K562 (cell line): ENCODE data around the gene SCGB1D4. TPM values are rescaled to one million over a fixed set of nuclear protein-coding genes. Genes with fewer than 3 reads are reported as not detected.

Source experiments
- BHLHE40 ChIP-seq: IDR thresholded peaks from 2 replicates; pipeline ENCODE4 v1.6.1; 2011; ENCODE audit warnings: low read length, improper control_type of control experiment
- DEAF1 ChIP-seq: fragments of 450-650 bp; formaldehyde crosslinking; IDR thresholded peaks from 2 replicates; pipeline ENCODE4 v1.4.0; 2020; ENCODE audit warnings: mild to moderate bottlenecking, moderate library complexity
- ELF2 ChIP-seq: fragments of 250-450 bp; sonication (Bioruptor Pico); IDR thresholded peaks from 2 replicates; pipeline ENCODE4 v1.5.0; 2021; ENCODE audit warnings: mild to moderate bottlenecking
- FOXK2 ChIP-seq, 2 experiments: fragments of 450-650 bp; IDR thresholded peaks in 1 of 2; conservative IDR thresholded peaks in 1 of 2; 2 replicates each; pipeline ENCODE4 v1.6.1; 2016; ENCODE audit warnings: low read depth in 2 of 2, mild to moderate bottlenecking in 1 of 2
- GATAD2A ChIP-seq: fragments of 450-650 bp; IDR thresholded peaks from 2 replicates; pipeline ENCODE4 v1.6.1; 2017
- HMGN3 ChIP-seq: IDR thresholded peaks from 2 replicates; pipeline ENCODE4 v1.6.1; 2011; ENCODE audit warnings: borderline replicate concordance, low read depth, mild to moderate bottlenecking, mixed read lengths, low read length; ENCODE audit not compliant: insufficient read length; ENCODE audit errors: extremely low read depth
- KLF10 ChIP-seq: fragments of 250-450 bp; sonication (Bioruptor Pico); IDR thresholded peaks from 2 replicates; pipeline ENCODE4 v1.6.1; 2021; ENCODE audit warnings: matching md5 sums
- MEIS2 ChIP-seq: fragments of 450-650 bp; IDR thresholded peaks from 2 replicates; pipeline ENCODE4 v1.6.1; 2014; ENCODE audit warnings: mild to moderate bottlenecking; ENCODE audit not compliant: partially characterized antibody
- MTA1 ChIP-seq: fragments of 450-650 bp; IDR thresholded peaks from 2 replicates; pipeline ENCODE4 v1.6.1; 2017; ENCODE audit warnings: borderline replicate concordance
- MTA3 ChIP-seq: fragments of 450-650 bp; formaldehyde crosslinking; IDR thresholded peaks from 2 replicates; pipeline ENCODE4 v1.6.1; 2017; ENCODE audit warnings: mild to moderate bottlenecking, borderline replicate concordance
- NRF1 ChIP-seq, 2 experiments: fragments of 450-650 bp; IDR thresholded peaks in 1 of 2; conservative IDR thresholded peaks in 1 of 2; 2 replicates each; pipeline ENCODE4 v1.6.1; 2014; ENCODE audit warnings: mild to moderate bottlenecking in 2 of 2
- PRMT5 ChIP-seq: sonication (generic); formaldehyde crosslinking; IDR thresholded peaks from 2 replicates; pipeline ENCODE4 v1.5.0; 2020; ENCODE audit warnings: missing genetic modification reagents
- SREBF1 ChIP-seq: fragments of 150-350 bp; IDR thresholded peaks from 2 replicates; pipeline ENCODE4 v1.6.1; 2014; ENCODE audit warnings: antibody characterized with exemption, low read depth, low read length, borderline replicate concordance
- TFAM ChIP-seq: fragments of 250-450 bp; sonication (Bioruptor Pico); conservative IDR thresholded peaks from 2 replicates; pipeline ENCODE4 v1.5.0; 2021; ENCODE audit warnings: mild to moderate bottlenecking, moderate library complexity
- TFE3 ChIP-seq: fragments of 450-650 bp; formaldehyde crosslinking; IDR thresholded peaks from 2 replicates; pipeline ENCODE4 v1.4.0; 2020; ENCODE audit warnings: mild to moderate bottlenecking, mixed read lengths
- THAP12 ChIP-seq: fragments of 250-450 bp; sonication (Bioruptor Pico); IDR thresholded peaks from 2 replicates; pipeline ENCODE4 v1.9.0; 2021; ENCODE audit warnings: mild to moderate bottlenecking, inconsistent platforms
- ZHX1 ChIP-seq: fragments of 150-350 bp; conservative IDR thresholded peaks from 2 replicates; pipeline ENCODE4 v1.6.1; 2014; ENCODE audit warnings: low read length
- ZNF146 ChIP-seq: IDR thresholded peaks from one replicate; pipeline ENCODE4 v1.6.1; 2018; ENCODE audit warnings: missing compliant biosample characterization; ENCODE audit not compliant: unreplicated experiment
- polyA plus RNA-seq, 8 experiments: library from polyadenylated mRNA; depleted of rRNA in 4 of 8; stranded (reverse) in 5 of 8; unstranded in 3 of 8; fragments of >200 nt; fragmentation: Nextera tagmentation in 2 of 8; fragmentation: Illumina TruSeq in 1 of 8; extraction: Ambion mirVana in 2 of 8; extraction: Trizol in 1 of 8; gene quantifications; 2 replicates each; pipeline versions ENCODE4 v1.2.1 to v1.2.3, GENCODE V29; 2011 to 2014; ENCODE audit warnings: inconsistent platforms in 1 of 8, missing spikeins in 1 of 8
- total RNA-seq, 7 experiments: library from RNA; depleted of rRNA in 6 of 7; stranded (reverse); fragments of >200 nt in 6 of 7; fragmentation: Illumina TruSeq in 2 of 7; extraction: Trizol in 2 of 7; gene quantifications; 2 replicates each; pipeline versions ENCODE4 v1.2.1 to v1.2.3, GENCODE V29; 2011 to 2021; ENCODE audit warnings: low replicate concordance in 1 of 7

The SCGB1D4 gene
- total and polyA plus RNA-seq, 9 of the 15 experiments (the other 6 are each of a cell fraction or from before 2014, with no cell fraction given), result not detected

- TF ChIP-seq DEAF1 (CRISPR knock-in tag), result no peak
- no peak for TF ChIP-seq ZNF146 (CRISPR knock-in tag)
- TF ChIP-seq HMGN3, result peak; percentile 35
- no peak for TF ChIP-seq KLF10 (CRISPR knock-in tag)
- no peak for TF ChIP-seq FOXK2 (conservative IDR thresholded peaks at IDR 0.05 in 1 of 2, IDR thresholded peaks at IDR 0.05 in 1 of 2; ENCODE audit: low read depth in 2 of 2)
- TF ChIP-seq TFE3 (CRISPR knock-in tag), result no peak
- TF ChIP-seq BHLHE40, result 0 out of 2 replicates have a peak, but pooled peaks have one; percentile 20
- TF ChIP-seq SREBF1, result no peak
- no peak for TF ChIP-seq TFAM
- no peak for TF ChIP-seq THAP12 (CRISPR knock-in tag)
- peak; percentile 95 to 96 for TF ChIP-seq NRF1 (conservative IDR thresholded peaks at IDR 0.05 in 1 of 2, IDR thresholded peaks at IDR 0.05 in 1 of 2)
- TF ChIP-seq ELF2 (CRISPR knock-in tag), result no peak
- TF ChIP-seq PRMT5 (CRISPR knock-in tag), result no peak
- peak; percentile 74 for TF ChIP-seq MEIS2
- no peak for TF ChIP-seq MTA3
- no peak for TF ChIP-seq ZHX1
- no peak; the same call in 1 of the 2 replicates for TF ChIP-seq MTA1
- no peak for TF ChIP-seq GATAD2A
Measured at GRCh38 chr11:62337303-62338181, 38.7 kb upstream of the SCGB1D4 start, which contains the start of gene ASRGL1 (continued).
